ENCODE data around the gene STAB2. TPM values are rescaled to one million over a fixed set of nuclear protein-coding genes. Genes with fewer than 3 reads are reported as not detected.

Gene STAB2
- 0.56 and 0.73 TPM in 2 replicates for total RNA-seq (2014; rRNA removed; shearing (Covaris generic))

DNA sequence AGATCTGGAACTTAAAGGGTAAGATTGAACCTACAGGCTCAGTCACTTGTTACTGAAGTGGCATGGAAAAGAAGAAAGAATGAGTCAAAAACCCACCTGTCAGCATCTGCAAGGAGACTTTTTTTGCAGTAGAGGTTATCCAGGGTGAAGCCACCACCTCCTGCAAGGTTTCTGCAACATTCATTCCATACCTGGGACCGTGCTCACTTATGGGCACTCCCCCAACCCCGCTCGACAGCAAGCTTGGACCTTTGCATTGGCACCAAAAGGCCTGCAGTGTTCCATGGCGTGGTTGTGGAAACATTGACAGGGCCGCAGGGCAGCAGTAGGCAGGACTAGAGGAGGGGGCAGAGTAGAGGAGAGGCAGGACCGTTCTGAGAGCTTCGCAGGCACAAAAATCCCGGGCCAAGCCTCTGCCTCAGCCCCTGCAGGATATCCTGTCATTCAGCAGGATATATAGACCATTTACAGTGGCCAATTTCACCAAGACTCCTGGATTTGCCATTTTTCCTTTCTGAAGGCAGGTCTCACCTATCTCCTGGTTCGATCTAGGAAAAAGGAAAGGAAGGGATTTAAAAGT lies at the start of gene STAB2:
TSS of gene STAB2 (plus strand) at position 483 of the 580 bp plus-strand sequence. CDS start 204 bp downstream, outside the sequence.
- no peak for DNase-seq
- Histone ChIP-seq H3K36me3 (no peaks in the 10 kb centered on the region), H3K4me1 (no peaks in the 10 kb centered on the region), H3K9me3 (replicated peaks) (no peaks in the 10 kb centered on the region), H3K27me3 (no peaks in the 10 kb centered on the region; the same call in 1 of the 2 replicates), H3K27ac (no peak within 1 kb of the TSS), H3K4me3 (no peak within 1 kb of the TSS)

GRCh38 chr12:103538397-103538796 lies 48.7 kb upstream of the STAB2 start:
- H3K27ac ChIP-seq = no peak overlapping the region
- no peak for DNase-seq
- H3K4me1 ChIP-seq = no peaks in the 10 kb centered on the region
- no peaks in the 10 kb centered on the region for H3K9me3 ChIP-seq (replicated peaks)
- H3K36me3 ChIP-seq = no peaks in the 10 kb centered on the region
- H3K4me3 ChIP-seq = no peak overlapping the region
- no peaks in the 10 kb centered on the region for H3K27me3 ChIP-seq

DNA sequence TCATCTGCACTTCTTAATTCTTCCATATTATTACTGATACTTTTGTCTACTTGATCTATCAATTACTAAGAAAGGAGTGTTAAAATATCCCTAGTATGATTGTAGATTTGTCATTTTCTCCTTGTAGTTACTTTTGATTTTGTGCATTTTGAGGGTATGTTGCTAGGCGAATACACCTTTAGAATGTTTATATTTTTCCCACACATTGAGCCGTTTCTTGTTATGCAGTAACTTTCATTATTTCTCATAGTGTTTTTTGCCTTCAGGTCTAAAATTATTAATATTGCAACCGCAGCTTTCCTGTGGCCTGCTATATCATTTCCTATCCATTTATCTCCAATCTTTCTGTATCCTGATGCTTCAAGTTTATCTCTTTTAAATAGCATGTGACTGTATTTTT lies 46.8 kb upstream of the STAB2 start:
- Histone ChIP-seq H3K27me3 (no peaks in the 10 kb centered on the region), H3K9me3 (replicated peaks) (no peaks in the 10 kb centered on the region), H3K36me3 (no peaks in the 10 kb centered on the region), H3K4me1 (no peaks in the 10 kb centered on the region), H3K4me3 (no peak overlapping the region), H3K27ac (no peak overlapping the region)
- no peak for DNase-seq

DNA sequence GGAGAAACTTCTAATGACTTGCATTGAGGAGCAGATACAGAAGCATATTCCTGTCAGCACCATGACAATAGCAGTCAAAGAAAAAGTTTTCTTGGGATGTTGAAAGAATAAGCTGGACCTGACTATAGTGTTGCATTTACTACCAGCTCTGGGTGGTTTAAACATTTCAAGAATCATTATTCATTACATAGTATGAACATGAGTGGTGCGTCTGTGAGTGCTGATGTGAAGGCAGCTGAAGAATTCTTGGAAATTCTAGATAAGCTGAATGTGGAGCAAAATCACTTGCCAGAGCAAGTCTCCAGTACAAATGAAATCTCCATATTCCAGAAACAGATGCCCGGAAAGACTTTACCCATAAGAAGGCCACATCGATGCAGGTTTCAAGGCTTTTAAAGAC lies 45.0 kb upstream of the STAB2 start:
- no peaks in the 10 kb centered on the region for H3K36me3 ChIP-seq
- no peaks in the 10 kb centered on the region for H3K9me3 ChIP-seq (replicated peaks)
- no peaks in the 10 kb centered on the region for H3K27me3 ChIP-seq
- no peak overlapping the region for H3K27ac ChIP-seq
- H3K4me3 ChIP-seq = no peak overlapping the region
- no peak for DNase-seq
- no peaks in the 10 kb centered on the region for H3K4me1 ChIP-seq

DNA sequence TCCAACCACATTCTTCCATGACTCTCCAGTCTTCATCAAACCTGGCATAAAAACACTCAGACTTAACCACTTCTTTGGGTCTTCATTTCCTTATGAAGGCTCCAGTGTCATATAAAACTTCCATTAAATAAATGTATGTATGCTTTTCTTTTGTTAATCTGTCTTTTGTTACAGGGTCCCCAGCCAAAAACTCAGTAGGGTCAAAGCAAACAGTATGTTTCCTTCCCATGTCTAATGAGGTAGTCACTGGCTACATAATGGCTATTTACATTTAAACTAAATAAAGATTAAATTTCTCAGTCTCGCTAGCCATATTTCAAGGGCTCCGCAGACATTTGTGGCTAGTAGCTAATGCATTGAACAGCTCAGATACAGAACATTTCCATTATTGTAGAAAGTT lies 40.1 kb upstream of the STAB2 start:
- Histone ChIP-seq H3K4me3 (no peak overlapping the region), H3K9me3 (replicated peaks) (no peaks in the 10 kb centered on the region), H3K4me1 (no peaks in the 10 kb centered on the region), H3K27me3 (no peaks in the 10 kb centered on the region), H3K36me3 (no peaks in the 10 kb centered on the region), H3K27ac (no peak overlapping the region)
- DNase-seq = no peak

GRCh38 chr12:103547376-103547775 lies 39.7 kb upstream of the STAB2 start:
- Histone ChIP-seq H3K4me3 (no peak overlapping the region), H3K27me3 (no peaks in the 10 kb centered on the region), H3K4me1 (no peaks in the 10 kb centered on the region), H3K9me3 (replicated peaks) (no peaks in the 10 kb centered on the region), H3K36me3 (no peaks in the 10 kb centered on the region), H3K27ac (no peak overlapping the region)
- DNase-seq = no peak

- no peak for DNase-seq
- Histone ChIP-seq H3K27ac (no peak overlapping the region), H3K9me3 (replicated peaks) (no peaks in the 10 kb centered on the region), H3K4me1 (no peaks in the 10 kb centered on the region), H3K27me3 (no peaks in the 10 kb centered on the region), H3K36me3 (no peaks in the 10 kb centered on the region), H3K4me3 (no peak overlapping the region)
Observed at GRCh38 chr12:103547929-103548328, 39.1 kb upstream of the STAB2 start.

DNA sequence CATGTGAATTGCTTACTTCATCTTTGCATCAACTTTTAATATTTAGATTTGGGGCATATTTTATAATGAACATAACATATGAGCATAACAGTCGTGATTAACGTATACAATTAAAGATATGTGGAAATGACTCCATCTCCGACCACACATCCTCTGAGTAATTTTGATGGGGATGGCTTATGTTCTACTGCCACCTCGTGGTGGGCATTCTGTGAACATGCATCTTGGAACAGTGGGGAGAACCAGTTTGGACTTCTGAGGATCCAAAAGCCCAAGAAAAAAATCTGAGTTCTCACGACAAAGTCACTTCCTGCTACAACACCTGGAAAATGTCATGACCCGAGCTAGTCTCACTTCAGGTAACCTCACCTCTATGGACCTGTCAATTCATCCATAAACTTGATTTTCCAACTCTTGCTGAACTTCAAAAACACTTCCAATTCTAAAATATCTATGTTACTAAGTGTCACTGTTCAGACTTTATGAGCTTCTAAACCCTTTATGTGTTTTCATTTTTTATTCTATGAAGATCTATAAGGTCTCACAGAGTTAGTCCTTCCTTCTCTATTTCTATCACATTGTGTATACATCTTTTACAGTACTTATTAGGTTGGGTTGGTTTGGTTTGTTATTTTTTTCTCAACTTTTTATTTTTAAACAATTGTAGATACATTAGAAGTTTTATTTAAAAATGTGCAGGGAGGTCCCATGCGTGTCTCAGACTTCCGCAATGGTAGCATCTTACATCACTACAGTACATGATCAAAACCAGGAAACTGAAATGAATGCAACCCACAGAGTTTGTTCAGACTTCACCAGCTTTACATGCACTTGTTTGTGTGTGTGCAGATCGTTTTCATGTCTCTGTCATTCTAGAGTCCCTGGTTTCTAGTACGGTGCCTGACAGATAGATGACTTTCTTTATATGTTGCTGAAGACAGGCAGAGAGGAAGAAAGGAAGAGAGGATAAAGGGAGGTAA lies 38.2 kb upstream of the STAB2 start:
- H3K9me3 ChIP-seq (replicated peaks) = no peaks in the 10 kb centered on the region
- no peaks in the 10 kb centered on the region for H3K27me3 ChIP-seq
- H3K36me3 ChIP-seq = no peaks in the 10 kb centered on the region
- no peak overlapping the region for H3K4me3 ChIP-seq
- H3K4me1 ChIP-seq = no peaks in the 10 kb centered on the region
- peak; percentile 33 to 71 for DNase-seq
- H3K27ac ChIP-seq = no peak overlapping the region

- DNase-seq = no peak
- Histone ChIP-seq H3K9me3 (replicated peaks) (no peaks in the 10 kb centered on the region), H3K4me3 (no peak overlapping the region), H3K27me3 (no peaks in the 10 kb centered on the region), H3K4me1 (no peaks in the 10 kb centered on the region), H3K36me3 (no peaks in the 10 kb centered on the region), H3K27ac (no peak overlapping the region)
Observed at GRCh38 chr12:103556890-103557627, 30.0 kb upstream of the STAB2 start.

- H3K27me3 ChIP-seq = no peaks in the 10 kb centered on the region
- H3K9me3 ChIP-seq (replicated peaks) = no peaks in the 10 kb centered on the region
- no peaks in the 10 kb centered on the region for H3K36me3 ChIP-seq
- no peak for DNase-seq
- H3K4me3 ChIP-seq = no peak overlapping the region
- no peak overlapping the region for H3K27ac ChIP-seq
- H3K4me1 ChIP-seq = no peaks in the 10 kb centered on the region
Observed at GRCh38 chr12:103557628-103558010, 29.5 kb upstream of the STAB2 start.

- no peaks in the 10 kb centered on the region for H3K36me3 ChIP-seq
- no peak overlapping the region for H3K4me3 ChIP-seq
- no peaks in the 10 kb centered on the region for H3K9me3 ChIP-seq (replicated peaks)
- no peaks in the 10 kb centered on the region for H3K4me1 ChIP-seq
- no peaks in the 10 kb centered on the region for H3K27me3 ChIP-seq
- no peak overlapping the region for H3K27ac ChIP-seq
- DNase-seq = no peak
Observed at GRCh38 chr12:103558879-103559278, 28.2 kb upstream of the STAB2 start.

DNA sequence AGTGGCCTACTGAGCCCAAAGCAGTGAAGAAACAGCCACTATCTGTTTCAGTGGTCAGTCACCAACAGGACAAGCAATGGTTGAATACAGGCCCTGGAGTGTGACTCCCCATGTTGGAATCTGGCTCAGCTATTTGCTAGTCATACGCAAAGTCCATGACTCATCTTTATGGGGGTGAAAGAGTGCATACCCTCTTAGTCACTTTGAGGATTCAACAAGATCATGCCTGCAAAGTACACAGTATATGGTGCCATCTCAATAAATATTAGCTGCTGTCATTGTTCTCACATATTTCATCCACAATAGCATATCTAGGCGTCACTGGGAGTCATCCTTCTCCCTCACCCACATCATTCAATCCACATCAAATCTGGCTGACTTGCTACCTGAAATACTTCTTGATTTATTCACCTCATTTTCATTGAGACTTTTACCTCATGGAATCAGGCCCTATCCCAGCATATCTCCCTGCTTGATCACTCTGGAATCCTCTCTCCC lies 26.4 kb upstream of the STAB2 start:
- Histone ChIP-seq H3K4me1 (no peaks in the 10 kb centered on the region), H3K36me3 (no peaks in the 10 kb centered on the region), H3K27me3 (no peaks in the 10 kb centered on the region), H3K9me3 (replicated peaks) (no peaks in the 10 kb centered on the region), H3K27ac (no peak overlapping the region), H3K4me3 (no peak overlapping the region)
- DNase-seq = peak; percentile 17 to 30

DNA sequence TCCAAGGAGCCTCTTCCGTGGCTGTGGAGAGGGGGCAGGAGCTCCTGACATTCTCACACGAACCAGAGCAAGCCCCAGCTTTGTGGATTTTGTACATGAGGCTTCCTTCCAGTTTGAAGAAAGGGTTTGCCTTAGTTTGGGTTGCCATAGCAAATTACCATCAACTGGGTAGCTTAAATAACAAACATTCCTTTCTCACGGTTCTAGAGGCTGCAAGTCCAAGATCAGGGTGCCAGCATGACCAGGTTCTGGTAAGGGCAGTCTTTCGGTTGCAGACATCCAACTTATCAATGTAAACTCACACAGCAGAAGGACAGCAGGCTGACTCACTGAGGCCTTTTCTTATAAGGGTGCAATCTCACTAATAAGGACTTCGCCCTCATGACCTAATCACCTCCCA lies 25.9 kb upstream of the STAB2 start:
- DNase-seq = no peak
- Histone ChIP-seq H3K9me3 (replicated peaks) (no peaks in the 10 kb centered on the region), H3K4me1 (no peaks in the 10 kb centered on the region), H3K27ac (no peak overlapping the region), H3K4me3 (no peak overlapping the region), H3K27me3 (no peaks in the 10 kb centered on the region), H3K36me3 (no peaks in the 10 kb centered on the region)

DNA sequence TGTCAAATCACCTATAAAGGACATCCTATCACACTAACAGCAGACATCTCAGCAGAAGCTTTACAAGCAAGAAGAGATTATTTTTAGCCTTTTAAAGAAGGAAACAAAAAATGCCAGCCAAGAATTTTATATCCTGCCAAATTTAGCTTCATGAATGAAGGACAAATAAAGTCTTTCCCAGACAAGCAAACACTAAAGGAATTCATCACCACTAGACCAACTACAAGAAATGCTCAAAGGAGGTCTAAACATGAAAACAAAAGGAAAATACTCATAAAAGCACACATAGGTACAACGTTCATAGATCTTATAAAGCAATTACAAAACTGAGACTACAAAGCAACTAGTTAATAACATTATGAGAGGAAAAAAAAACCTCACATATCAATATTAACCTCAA lies 20.7 kb upstream of the STAB2 start:
- H3K36me3 ChIP-seq = no peaks in the 10 kb centered on the region
- H3K27ac ChIP-seq = no peak overlapping the region
- H3K4me3 ChIP-seq = no peak overlapping the region
- H3K27me3 ChIP-seq = no peaks in the 10 kb centered on the region
- no peaks in the 10 kb centered on the region for H3K4me1 ChIP-seq
- no peaks in the 10 kb centered on the region for H3K9me3 ChIP-seq (replicated peaks)
- DNase-seq = no peak

DNA sequence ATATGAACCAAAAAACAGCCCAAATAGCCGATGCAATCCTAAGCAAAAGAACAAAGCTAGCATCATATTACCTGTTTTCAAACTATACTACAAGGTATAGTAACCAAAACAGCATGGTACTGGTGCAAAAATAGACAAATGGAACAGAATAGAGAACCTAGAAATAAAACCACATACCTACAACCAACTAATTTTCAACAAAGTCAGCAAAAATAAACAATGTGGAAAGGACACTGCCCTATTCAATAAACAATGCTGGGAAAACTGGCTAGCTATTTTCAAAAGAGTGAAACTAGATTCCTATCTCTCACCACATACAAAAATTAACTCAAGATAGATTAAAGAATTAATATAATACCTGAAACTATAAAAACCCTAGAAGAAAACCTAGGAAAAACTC lies 17.8 kb upstream of the STAB2 start:
- Histone ChIP-seq H3K27me3 (no peaks in the 10 kb centered on the region), H3K4me3 (no peak overlapping the region), H3K36me3 (no peaks in the 10 kb centered on the region), H3K27ac (no peak overlapping the region), H3K9me3 (replicated peaks) (no peaks in the 10 kb centered on the region), H3K4me1 (no peaks in the 10 kb centered on the region)
- DNase-seq = no peak
